GM23248 (cell line): ENCODE measurements around the gene NUP153.

Experiments used
- EZH2 ChIP-seq: fragments of 200-600 bp; sonication (generic); IDR thresholded peaks from 2 replicates; pipeline ENCODE4 v1.6.1; 2018; ENCODE audit warnings: antibody characterized with exemption, mild to moderate bottlenecking; ENCODE audit not compliant: insufficient read depth, poor library complexity, severe bottlenecking
- EZH2phosphoT487 ChIP-seq: fragments of 200-600 bp; sonication (generic); IDR thresholded peaks from 2 replicates; pipeline ENCODE4 v1.6.1; 2018; ENCODE audit warnings: antibody characterized with exemption, moderate library complexity, mild to moderate bottlenecking, low read depth; ENCODE audit not compliant: insufficient read depth

DNA sequence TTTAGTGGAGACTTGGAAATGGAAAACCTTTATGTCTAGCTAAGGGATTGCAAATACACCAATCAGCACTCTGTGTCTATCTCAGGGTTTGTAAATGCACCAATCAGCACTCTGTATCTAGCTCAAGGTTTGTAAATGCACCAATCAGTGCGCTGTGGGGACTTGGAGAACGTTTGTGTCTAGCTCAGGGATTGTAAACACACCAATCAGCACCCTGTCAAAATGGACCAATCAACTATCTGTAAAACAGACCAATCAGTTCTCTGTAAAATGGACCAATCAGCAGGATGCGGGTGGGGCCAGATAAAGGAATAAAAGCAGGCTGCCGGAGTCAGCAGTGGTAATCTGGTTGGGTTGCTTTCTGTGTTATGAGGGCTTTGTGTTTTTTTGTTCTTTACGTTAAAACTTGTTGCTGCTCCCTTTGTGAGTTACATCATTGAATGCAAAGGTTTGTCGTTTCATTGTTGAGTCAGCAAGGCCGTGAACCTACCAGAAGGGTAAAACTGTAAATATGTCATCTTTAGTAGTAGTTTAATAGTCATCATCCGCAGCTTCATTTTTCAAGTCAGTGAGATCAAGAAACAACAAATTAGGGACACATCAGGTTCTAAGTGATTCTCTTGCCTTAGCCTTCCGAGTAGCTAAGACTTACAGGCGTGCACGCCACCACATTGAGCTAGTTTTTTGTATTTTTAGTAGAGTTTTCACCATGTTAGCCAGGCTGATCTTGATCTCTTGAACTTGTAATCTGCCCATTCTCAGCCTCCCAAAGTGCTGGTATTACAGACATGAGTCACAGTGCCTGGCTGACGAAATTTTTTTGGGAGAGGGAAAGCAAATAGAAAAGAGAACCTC is 22.7 kb upstream of the NUP153 start:
- TF ChIP-seq EZH2 (no peak), EZH2phosphoT487 (no peak)
